D721Med (cell line): Measurements from ENCODE around the gene ACAP1.

ENCODE experiments used
- DNase-seq: peaks from one replicate; pipeline ENCODE4 v3.0.0; 2011; ENCODE audit warnings: low spot score; ENCODE audit not compliant: insufficient read length
- FAIRE-seq: peaks from 2 replicates; lab custom pipeline; 2011; peaks lifted over from hg19 to GRCh38; lab: Jason Lieb, UNC
- TF ChIP-seq, protein P1 (sequence below): IDR thresholded peaks from 2 replicates; pipeline ENCODE4 v1.5.1; 2012; ENCODE audit warnings: mild to moderate bottlenecking, control low read depth; ENCODE audit not compliant: insufficient read depth; ENCODE audit errors: missing control alignments

ACAP1 gene

GRCh38 chr17:7318121-7318860 lies 18.0 kb upstream of the ACAP1 start:
- DNase-seq: no peak
- no peak for FAIRE-seq
- TF ChIP-seq, protein P1, sequence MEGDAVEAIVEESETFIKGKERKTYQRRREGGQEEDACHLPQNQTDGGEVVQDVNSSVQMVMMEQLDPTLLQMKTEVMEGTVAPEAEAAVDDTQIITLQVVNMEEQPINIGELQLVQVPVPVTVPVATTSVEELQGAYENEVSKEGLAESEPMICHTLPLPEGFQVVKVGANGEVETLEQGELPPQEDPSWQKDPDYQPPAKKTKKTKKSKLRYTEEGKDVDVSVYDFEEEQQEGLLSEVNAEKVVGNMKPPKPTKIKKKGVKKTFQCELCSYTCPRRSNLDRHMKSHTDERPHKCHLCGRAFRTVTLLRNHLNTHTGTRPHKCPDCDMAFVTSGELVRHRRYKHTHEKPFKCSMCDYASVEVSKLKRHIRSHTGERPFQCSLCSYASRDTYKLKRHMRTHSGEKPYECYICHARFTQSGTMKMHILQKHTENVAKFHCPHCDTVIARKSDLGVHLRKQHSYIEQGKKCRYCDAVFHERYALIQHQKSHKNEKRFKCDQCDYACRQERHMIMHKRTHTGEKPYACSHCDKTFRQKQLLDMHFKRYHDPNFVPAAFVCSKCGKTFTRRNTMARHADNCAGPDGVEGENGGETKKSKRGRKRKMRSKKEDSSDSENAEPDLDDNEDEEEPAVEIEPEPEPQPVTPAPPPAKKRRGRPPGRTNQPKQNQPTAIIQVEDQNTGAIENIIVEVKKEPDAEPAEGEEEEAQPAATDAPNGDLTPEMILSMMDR: no peak

DNA sequence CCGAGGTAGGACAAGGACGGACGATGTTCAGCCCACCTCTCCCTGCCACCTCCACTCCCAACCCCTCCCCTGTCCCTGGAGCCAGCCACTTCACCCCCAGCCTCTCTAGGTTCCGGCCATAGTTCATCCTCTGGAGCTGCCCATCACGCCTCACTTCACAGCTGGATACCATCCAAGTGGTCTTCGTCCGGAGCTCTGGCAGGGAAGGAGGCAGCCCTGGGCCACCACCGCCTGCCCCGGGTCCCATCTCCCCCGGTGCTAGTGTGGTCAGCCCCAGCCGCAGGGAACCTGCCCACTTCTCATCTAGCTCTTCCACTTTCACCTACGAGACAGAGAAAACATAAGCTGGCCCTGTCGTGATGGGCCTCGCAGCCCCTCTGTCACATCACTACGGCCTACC lies 14.9 kb upstream of the ACAP1 start:
- FAIRE-seq (no peak), DNase-seq (no peak)
- TF ChIP-seq, protein P1: no peak

- FAIRE-seq (no peak), DNase-seq (no peak)
- TF ChIP-seq, protein P1: no peak
Measured at GRCh38 chr17:7322520-7323194, 13.7 kb upstream of the ACAP1 start.

DNA sequence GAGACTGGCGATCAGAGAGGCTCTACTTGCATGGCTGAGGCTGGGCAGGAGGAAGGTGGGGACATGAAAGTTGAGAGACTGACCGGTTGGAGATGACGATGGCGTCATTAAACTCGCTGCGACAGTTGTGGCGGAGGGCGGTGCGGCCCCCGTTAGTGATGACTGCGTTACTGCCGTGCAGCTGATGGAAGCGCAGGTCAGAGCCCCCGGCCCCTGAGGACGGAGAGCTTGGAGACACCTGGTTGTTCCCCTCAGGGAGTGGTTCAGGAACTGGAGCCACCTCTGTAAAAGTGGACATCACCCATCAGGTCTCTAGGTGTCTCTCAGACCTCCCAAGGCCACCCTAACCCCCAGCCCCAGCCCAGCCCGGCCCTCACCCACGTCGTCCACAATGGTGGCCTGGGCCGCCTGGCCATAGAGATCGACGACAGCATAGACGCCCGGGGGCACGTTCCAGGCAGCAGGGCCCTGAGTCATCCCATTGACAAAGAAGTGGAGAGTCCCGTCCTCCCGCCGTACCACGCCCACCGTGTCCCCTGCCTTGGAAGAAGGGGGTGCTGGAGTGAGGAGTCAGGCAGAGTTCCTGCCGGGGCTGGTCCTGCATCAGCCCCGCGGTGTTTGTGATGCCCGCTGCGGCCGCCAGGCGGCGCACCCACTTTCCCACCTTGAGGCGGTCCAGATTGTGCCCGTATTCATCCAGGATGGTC lies 12.4 kb upstream of the ACAP1 start:
- DNase-seq (peak; percentile 94), FAIRE-seq (no peak)
- TF ChIP-seq, protein P1: peak; percentile 48

GRCh38 chr17:7324438-7324779 lies 11.9 kb upstream of the ACAP1 start:
- DNase-seq (no peak), FAIRE-seq (no peak)
- TF ChIP-seq, protein P1: no peak

DNA sequence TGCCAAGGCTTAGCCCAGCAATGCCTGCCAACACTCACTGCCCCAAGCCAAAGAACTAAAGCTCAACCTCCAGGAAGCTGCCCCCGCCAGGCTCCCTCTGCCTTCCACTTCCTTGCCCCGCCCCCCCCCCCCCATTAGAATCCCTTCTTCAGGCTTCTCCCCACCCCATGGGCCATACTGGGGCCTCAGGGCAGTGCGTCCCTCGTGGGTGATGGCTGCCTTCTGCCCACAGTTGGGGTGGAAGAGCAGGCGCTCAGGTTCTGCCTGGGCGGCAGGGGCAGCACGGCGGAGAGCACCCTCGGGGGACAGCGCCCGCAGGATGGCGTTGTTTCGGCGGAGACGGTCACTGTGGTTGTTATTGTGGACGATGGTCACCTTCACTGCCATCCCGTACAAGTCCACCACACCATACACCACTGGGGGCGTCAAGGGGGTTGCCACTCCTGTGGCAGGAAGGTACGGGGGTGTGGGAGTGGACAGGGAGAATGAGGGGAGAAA lies 11.2 kb upstream of the ACAP1 start:
- FAIRE-seq (no peak), DNase-seq (no peak)
- TF ChIP-seq, protein P1: no peak

GRCh38 chr17:7326186-7326585 lies 10.1 kb upstream of the ACAP1 start:
- FAIRE-seq (no peak), DNase-seq (no peak)
- TF ChIP-seq, protein P1: no peak
